Vagina (tissue), 2 donors: Measurements from ENCODE around the gene CPM.

Source experiments
- POLR2A ChIP-seq, 2 donors: fragments of 450-650 bp; IDR thresholded peaks; one replicate each; pipeline ENCODE4 v1.6.1; 2017; ENCODE audit warnings: antibody characterized with exemption in 2 of 2, mild to moderate bottlenecking in 2 of 2, moderate library complexity in 2 of 2
- POLR2AphosphoS5 ChIP-seq, 2 donors: sonication (generic); formaldehyde crosslinking; IDR thresholded peaks; one replicate each; pipeline ENCODE4 v1.9.0; 2017; ENCODE audit warnings: antibody characterized with exemption in 2 of 2, mild to moderate bottlenecking in 2 of 2, low read depth in 1 of 2; ENCODE audit not compliant: insufficient read depth in 1 of 2

DNA sequence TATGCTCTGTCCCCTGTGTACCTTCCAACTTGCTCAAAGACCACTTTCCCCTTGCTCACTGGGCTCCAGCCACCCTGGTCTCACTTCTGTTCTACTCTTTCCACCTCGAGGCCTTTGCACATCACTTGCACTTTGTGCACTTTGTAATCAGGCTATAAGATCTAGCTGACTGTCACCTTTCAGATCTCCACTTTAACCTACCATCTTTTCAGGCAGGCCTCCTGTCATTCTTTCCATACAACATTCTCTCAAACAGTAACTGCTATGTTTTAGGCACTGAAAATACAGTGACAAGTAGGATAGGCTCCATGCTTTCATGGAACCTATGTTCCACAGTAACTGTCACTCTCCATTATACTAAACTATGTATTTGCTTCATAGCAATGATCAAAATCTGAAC, 14.0 kb downstream of the CPM start:
- TF ChIP-seq POLR2AphosphoS5 (IDR thresholded peaks at IDR 0.05; ENCODE audit: insufficient read depth in 1 of 2, low read depth in 1 of 2) (no peak), POLR2A (IDR thresholded peaks at IDR 0.05) (no peak)
